GM12891 (cell line): ENCODE results near the gene TRIP12.
A peak's percentile ranks its signal among the peaks of the same experiment; 100 is the strongest.
"Not testable (repeated sequence)": the region's sequence is repeated elsewhere in the genome, so short reads cannot be mapped to it uniquely, and the experiment has no call there.

Experiments
- DNase-seq: peaks from one replicate; pipeline ENCODE4 v3.0.0; 2011; ENCODE audit warnings: low spot score; ENCODE audit not compliant: insufficient read length
- FAIRE-seq: peaks from 2 replicates; lab custom pipeline; 2011; peaks lifted over from hg19 to GRCh38; lab: Jason Lieb, UNC
- PAX5 ChIP-seq: IDR thresholded peaks from 2 replicates; pipeline ENCODE4 v1.6.1; 2011; ENCODE audit warnings: low read length, moderate library complexity, mild to moderate bottlenecking; ENCODE audit not compliant: insufficient read depth, severe bottlenecking
- POLR2A ChIP-seq: IDR thresholded peaks from 2 replicates; pipeline ENCODE4 v1.6.1; 2011; ENCODE audit warnings: low read depth, low read length, control low read depth
- POLR2AphosphoS5 ChIP-seq: IDR thresholded peaks from 2 replicates; pipeline ENCODE4 v1.6.1; 2011; ENCODE audit warnings: low read depth, low read length, control low read depth
- POU2F2 ChIP-seq: IDR thresholded peaks from 2 replicates; pipeline ENCODE4 v1.6.1; 2011; ENCODE audit warnings: low read depth, mild to moderate bottlenecking, control low read depth, low read length, moderate library complexity
- SPI1 ChIP-seq: IDR thresholded peaks from 2 replicates; pipeline ENCODE4 v1.6.1; 2011; ENCODE audit warnings: low read depth, low read length, control low read depth
- TAF1 ChIP-seq: IDR thresholded peaks from 2 replicates; pipeline ENCODE4 v1.6.1; 2011; ENCODE audit warnings: low read depth, low read length, control low read depth

TRIP12 gene

DNA sequence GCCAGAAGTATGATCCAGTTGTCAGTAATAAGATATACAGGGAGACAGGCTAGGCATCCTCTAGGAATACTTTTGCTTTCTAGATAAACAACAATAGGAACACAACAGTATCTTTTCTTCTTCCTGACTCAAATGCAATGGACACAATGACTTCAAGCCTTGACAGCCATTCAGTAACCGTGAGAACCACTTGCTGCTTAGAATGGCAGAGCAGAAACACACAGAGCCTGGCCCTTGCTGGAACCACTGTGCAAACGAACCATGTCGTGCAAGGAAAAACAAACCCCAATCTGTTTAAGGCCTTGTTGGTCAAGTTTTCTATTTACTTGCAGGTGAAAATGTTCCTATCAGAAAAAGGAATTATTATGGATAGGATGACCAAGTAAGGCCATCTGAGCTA, 18.8 kb downstream of the TRIP12 start:
- TF ChIP-seq POU2F2 = no peak
- TF ChIP-seq PAX5 = no peak
- no peak for TF ChIP-seq POLR2A
- TF ChIP-seq SPI1 = no peak
- TF ChIP-seq POLR2AphosphoS5 = no peak
- no peak for TF ChIP-seq TAF1
- FAIRE-seq = no peak
- DNase-seq = no peak

DNA sequence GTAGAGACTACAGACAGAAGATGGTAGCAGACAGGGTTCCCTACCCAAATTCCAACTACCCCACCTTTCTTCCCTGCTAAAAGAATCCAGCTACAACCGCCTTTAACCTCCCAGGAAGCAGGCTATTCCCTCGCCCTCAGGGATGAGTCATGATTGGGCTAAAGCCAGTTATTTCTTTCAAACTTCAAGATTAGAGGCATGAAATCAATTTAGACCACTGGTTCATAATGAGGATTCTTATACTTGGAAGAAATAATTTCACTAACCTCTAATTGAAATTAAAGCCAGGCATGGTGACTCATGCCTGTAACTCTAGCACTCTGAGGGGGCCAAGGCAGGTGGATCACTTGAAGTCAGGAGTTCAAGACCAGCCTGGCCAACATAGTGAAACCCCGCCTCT, 20.0 kb downstream of the TRIP12 start:
- TF ChIP-seq POLR2AphosphoS5 (no peak), SPI1 (no peak), PAX5 (no peak), POLR2A (no peak), POU2F2 (no peak), TAF1 (no peak)
- no peak for DNase-seq
- no peak for FAIRE-seq

DNA sequence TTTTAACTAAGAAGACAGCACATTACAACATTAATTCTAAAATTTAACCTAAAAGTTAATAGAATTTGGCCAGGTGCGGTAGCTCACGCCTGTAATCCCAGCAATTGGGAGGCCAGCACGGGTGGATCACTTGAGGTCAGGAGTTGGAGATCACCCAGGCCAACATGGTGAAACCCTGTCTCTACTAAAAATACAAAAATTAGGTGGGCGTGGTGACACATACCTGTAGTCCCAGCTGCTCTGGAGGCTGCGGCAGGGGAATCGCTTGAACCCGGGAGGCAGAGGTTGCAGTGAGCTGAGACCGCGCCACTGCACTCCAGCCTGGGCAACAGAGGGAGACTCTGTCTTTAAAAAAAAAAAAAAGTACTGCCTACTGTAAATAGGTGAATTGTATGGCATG, 21.3 kb downstream of the TRIP12 start:
- not testable (repeated sequence) for DNase-seq, FAIRE-seq

DNA sequence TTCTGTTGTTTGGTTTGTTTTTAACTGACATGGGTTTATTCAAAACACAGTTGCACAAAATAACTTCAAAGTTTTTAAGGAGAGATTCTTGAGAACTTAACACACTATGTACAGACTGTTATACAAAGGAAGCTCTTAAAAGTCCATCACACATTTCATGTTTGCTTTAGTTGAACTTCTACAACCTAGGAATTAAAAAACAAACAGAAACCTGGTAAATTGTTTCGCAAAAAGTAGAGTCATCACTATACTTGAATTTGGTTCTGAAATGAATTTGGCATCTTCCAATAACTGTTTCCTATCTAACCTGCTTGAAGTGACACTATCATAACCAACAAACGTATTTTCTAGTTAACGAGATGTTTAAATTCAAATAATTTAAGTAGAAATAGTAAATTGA, 21.8 kb downstream of the TRIP12 start:
- DNase-seq (no peak), FAIRE-seq (no peak)
- TF ChIP-seq SPI1 (no peak), POU2F2 (no peak), POLR2A (no peak), POLR2AphosphoS5 (no peak), TAF1 (no peak), PAX5 (no peak)

DNA sequence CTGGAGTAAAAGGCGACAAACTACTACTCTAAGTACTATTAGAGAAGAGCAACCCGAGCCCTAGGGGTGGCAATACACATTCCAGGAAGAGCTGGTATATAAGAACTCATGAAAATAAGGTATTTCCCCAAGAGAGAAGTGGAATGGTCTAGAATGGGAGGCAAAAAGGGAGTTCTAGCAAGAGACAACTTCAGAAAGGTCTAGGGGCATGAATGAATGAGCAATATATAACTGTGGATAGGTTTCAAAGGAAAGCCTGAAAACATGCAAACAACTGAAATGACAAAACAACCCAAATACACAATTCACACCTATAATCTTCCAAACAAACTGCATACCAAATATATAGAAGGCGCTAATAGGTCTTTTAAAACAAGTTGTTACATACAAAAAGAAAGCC, 22.2 kb downstream of the TRIP12 start:
- DNase-seq (no peak), FAIRE-seq (no peak)
- TF ChIP-seq POU2F2 (no peak), POLR2AphosphoS5 (no peak)

DNA sequence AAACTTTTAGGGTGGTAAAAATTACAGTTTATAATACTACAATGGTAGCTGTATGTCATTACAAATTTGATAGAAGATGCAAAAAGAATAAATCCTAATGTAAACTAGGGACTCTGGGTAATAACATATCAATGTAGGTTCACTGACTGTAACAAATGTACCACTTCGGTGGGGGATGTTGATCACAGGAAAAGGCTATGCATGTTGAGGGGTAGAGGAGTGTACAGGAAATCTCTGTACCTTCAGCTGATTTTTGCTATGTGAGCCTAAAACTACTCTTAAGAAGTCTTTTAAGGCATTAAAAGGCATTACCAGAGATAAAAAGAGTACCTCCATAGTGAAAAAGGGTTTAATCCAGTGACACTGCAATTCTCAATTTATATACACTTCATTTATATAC, 25.0 kb downstream of the TRIP12 start:
- FAIRE-seq (peak; percentile 59), DNase-seq (no peak)
- TF ChIP-seq TAF1 (no peak), POU2F2 (no peak), SPI1 (no peak), PAX5 (no peak)

DNA sequence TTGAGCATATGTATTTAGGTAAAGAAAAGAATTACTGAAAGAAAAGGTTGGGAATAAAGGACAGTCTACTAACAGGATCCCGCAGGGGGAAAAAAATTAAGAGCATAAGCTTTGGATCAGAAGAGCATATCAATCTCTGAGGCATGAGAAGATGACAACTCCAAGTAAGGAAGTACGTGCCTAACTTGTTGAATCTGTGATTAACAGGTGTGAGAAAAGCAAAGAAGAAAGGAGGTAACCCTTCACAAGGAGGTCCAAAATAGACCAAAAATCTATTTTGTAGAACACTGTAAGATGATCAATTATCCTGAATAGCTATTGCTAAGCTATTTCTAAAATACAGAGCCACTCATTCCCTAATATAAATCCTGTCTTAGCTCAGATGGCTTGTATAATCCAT, 32.8 kb downstream of the TRIP12 start:
- FAIRE-seq (no peak), DNase-seq (no peak)
- no peak for TF ChIP-seq TAF1
- no peak for TF ChIP-seq SPI1
- TF ChIP-seq POLR2AphosphoS5 = no peak

DNA sequence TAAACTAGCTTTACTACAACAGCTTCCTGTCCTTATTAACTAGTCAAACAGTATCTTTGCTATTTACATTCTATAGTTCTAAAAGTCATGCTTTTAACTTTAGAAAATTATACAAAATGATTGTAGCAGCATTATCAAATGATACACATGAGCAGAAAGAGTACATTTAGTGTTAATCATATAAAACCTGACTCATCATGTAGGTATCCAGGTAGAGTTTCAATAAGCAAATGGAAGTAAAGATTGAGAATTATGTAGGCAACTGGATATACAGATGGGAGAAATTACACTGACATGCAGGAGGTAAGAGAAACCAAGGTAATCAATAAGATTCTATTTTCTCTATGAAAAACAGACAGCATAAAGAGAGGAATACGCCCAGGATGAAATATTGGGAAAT, 33.8 kb downstream of the TRIP12 start:
- DNase-seq = no peak
- peak; percentile 35 for FAIRE-seq
- TF ChIP-seq PAX5 (no peak), TAF1 (no peak), SPI1 (no peak), POLR2AphosphoS5 (no peak), POU2F2 (no peak), POLR2A (no peak)

DNA sequence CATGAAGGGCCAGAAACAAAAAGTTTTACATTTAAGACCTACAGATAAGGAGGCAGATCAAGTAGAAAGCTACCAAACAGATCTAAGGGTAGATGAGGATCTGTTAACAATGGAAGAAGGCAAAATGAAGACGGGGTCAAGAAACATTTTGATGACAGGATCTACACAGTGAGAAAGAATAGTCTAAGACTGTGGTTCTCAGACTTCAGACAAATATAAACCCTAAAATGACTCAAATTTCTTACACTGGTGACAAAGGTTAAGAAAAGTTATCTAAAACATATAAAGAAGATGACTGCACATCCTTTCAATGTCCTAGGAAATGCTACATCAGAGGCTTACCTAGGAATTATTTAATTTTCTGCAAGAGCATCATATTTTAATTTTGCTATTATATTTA, 34.4 kb downstream of the TRIP12 start:
- TF ChIP-seq SPI1 = no peak
- no peak for TF ChIP-seq TAF1
- no peak for TF ChIP-seq POLR2AphosphoS5
- TF ChIP-seq POLR2A = no peak
- TF ChIP-seq PAX5 = no peak
- no peak for TF ChIP-seq POU2F2
- no peak for DNase-seq
- FAIRE-seq = no peak

DNA sequence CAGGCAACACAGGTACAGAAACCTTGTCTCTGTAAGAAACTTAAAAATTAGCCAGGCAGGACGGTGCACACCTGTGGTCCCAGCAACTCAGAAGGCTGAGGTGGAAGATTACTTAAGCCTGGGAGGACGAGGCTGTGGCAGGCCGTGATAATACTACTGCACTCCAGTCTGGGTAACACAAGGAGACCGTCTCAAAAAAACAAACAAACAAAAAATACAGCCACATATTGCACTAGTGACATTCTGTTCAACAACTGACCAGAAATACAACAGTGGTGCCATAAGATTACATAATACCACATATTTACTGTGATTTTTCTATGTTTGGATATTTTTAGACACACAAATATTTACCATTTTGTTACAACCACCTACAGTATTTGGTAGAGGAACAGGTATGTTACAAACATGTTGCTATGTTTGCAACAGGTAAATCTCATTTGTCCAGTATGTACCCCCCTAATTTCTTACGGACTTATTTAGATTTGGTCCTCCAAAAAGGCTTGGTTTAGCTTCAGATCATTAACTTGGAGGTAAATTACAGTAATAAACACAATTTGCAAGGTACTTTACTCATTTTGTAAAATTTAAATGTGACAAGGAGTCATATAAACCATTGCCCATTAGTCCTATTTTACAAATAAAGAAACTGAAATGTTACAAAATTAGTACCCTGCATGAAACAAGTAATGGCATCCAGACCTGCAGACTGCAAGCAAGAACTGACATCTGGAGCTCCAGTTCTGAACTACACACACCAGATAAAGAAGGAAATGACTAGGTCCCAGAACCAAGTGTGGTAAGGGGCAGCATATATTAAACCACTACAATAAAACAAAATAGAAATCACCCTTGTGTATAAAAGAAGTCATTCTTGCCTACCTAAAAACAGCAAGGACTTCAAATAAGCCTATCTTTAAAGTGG, 36.8 kb downstream of the TRIP12 start:
- FAIRE-seq (peak; percentile 45), DNase-seq (no peak)
- TF ChIP-seq PAX5 (no peak), TAF1 (no peak), SPI1 (no peak), POLR2AphosphoS5 (no peak), POU2F2 (no peak), POLR2A (no peak)
